Measurements from ENCODE around the gene PTGIR. TPM values are rescaled to one million over a fixed set of nuclear protein-coding genes. Genes with fewer than 3 reads are reported as not detected.

PTGIR gene
- total RNA-seq = 0.22 TPM in 1 of 2 replicates, not detected in the other

GRCh38 chr19:46624958-46625661, at the start of gene PTGIR:
Gene PTGIR, minus strand, starts transcription at chr19:46625089. Its CDS starts 864 bp downstream, at chr19:46624225.

GRCh38 chr19:46661020-46661731, 36.3 kb upstream of the PTGIR start, which contains the start of gene DACT3:
Gene DACT3, minus strand, starts transcription at chr19:46661182. Its CDS starts 118 bp downstream, at chr19:46661064.

GRCh38 chr19:46635920-46636761, 11.3 kb upstream of the PTGIR start, which contains the start of gene GNG8:
Gene GNG8, minus strand, starts transcription at chr19:46636202. Its CDS starts 1,520 bp downstream, at chr19:46634682.

GRCh38 chr19:46601318-46602224, 23.3 kb downstream of the PTGIR start, which contains the start of gene CALM3:
Gene CALM3, plus strand, starts transcription at chr19:46601330. Its CDS starts 105 bp downstream, at chr19:46601435.

Other genes starting within 250 kb of the PTGIR start
- gene CCDC8, start 211.5 kb downstream of the PTGIR start, total RNA-seq = 13.7 and 28.7 TPM in 2 replicates
- not detected in 2 replicates for gene PNMA8C, start 196.2 kb downstream of the PTGIR start, total RNA-seq
- under 0.01 and 1.1 TPM in 2 replicates for gene PNMA8A, start 153.5 kb downstream of the PTGIR start, total RNA-seq
- 0.22 and 0.39 TPM in 2 replicates for gene PNMA8B, start 129.2 kb downstream of the PTGIR start, total RNA-seq
- gene CALM3, start 23.8 kb downstream of the PTGIR start, total RNA-seq = 112 and 130 TPM in 2 replicates
- not detected in 2 replicates for gene GNG8, start 11.1 kb upstream of the PTGIR start, total RNA-seq
- gene DACT3, start 36.1 kb upstream of the PTGIR start, total RNA-seq = 0.39 TPM in 1 of 2 replicates, not detected in the other
- gene PRKD2, start 92.0 kb upstream of the PTGIR start, total RNA-seq = 20.4 and 21.1 TPM in 2 replicates
- gene FKRP, start 121.0 kb upstream of the PTGIR start, total RNA-seq = 24.3 and 27.2 TPM in 2 replicates
- 65.6 and 71.7 TPM in 2 replicates for gene STRN4, start 121.4 kb upstream of the PTGIR start, total RNA-seq
- 148 and 369 TPM in 2 replicates for gene SLC1A5, start 163.5 kb upstream of the PTGIR start, total RNA-seq
- gene AP2S1, start 225.8 kb upstream of the PTGIR start, total RNA-seq = 311 and 326 TPM in 2 replicates
- 58.1 and 60.7 TPM in 2 replicates for gene ARHGAP35, start 235.9 kb upstream of the PTGIR start, total RNA-seq

All from placental epithelial cell (primary cell).